Adrenal gland (tissue), 12 donors: ENCODE results near the gene ZNF277. TPM values are rescaled to one million over a fixed set of nuclear protein-coding genes. Genes with fewer than 3 reads are reported as not detected.

ENCODE experiments used
- DNase-seq, 7 donors: peaks; one replicate each; pipeline ENCODE4 v3.0.0-alpha.2; 2019 to 2020
- H3K27ac ChIP-seq, 5 donors: fragments of 200-600 bp; sonication (generic) in 4 of 5; 1 replicate in 3 of 5; 2 replicates in 2 of 5; pipeline versions ENCODE4 v1.5.1 to v1.8.0; 2016 to 2020; ENCODE audit warnings: mild to moderate bottlenecking in 1 of 5
- H3K27me3 ChIP-seq: fragments of 200-600 bp; 2 replicates; pipeline ENCODE4 v1.8.0; 2021
- H3K36me3 ChIP-seq, 2 donors: fragments of 200-600 bp; replicated peaks in 1 of 2; 1 replicate in 1 of 2; 2 replicates in 1 of 2; pipeline versions ENCODE4 v1.5.1 to v1.8.0; 2018 to 2022
- H3K4me1 ChIP-seq, 2 donors: fragments of 200-600 bp; replicated peaks in 1 of 2; 1 replicate in 1 of 2; 2 replicates in 1 of 2; pipeline versions ENCODE4 v1.5.1 to v1.8.0; 2018 to 2021
- H3K4me3 ChIP-seq, 4 donors: fragments of 200-600 bp; sonication (generic) in 3 of 4; one replicate each; pipeline ENCODE4 v1.5.1; 2016 to 2018
- H3K9me3 ChIP-seq, 3 donors: fragments of 200-600 bp; sonication (generic) in 1 of 3; replicated peaks in 1 of 3; 1 replicate in 2 of 3; 2 replicates in 1 of 3; pipeline versions ENCODE4 v1.5.1 to v1.8.0; 2016 to 2021
- CTCF ChIP-seq, 6 experiments: fragments of 450-650 bp in 4 of 6; fragments of 200-600 bp in 2 of 6; sonication (generic) in 1 of 6; IDR thresholded peaks; 1 replicate in 5 of 6; 2 replicates in 1 of 6; pipeline versions ENCODE4 v1.5.1 to v1.8.0; 2016 to 2021; ENCODE audit warnings: antibody characterized with exemption in 6 of 6, mild to moderate bottlenecking in 2 of 6, moderate library complexity in 1 of 6
- POLR2A ChIP-seq, 2 donors: fragments of 450-650 bp; IDR thresholded peaks; one replicate each; pipeline ENCODE4 v1.6.1; 2017; ENCODE audit warnings: antibody characterized with exemption in 2 of 2, mild to moderate bottlenecking in 2 of 2, moderate library complexity in 1 of 2
- WGBS, 4 donors: extraction: QIAGEN DNeasy Blood & Tissue Kit in 2 of 4; methylation state at CpG; one replicate each; pipeline versions ENCODE4 v1.1.5 to v1.1.7; 2013 to 2017; 5-methylcytosine and 5-hydroxymethylcytosine counted together
- intact Hi-C, 2 donors: fragments of 100-400 bp; cut with DNase I; formaldehyde crosslinking; loops; one replicate each; pipeline versions ENCODE4 v1.14.1 to v1.15.0; 2022 to 2023
- polyA plus RNA-seq, 3 donors: library from polyadenylated mRNA; stranded (reverse); fragments of 200-250 nt in 2 of 3; fragments of 350-450 nt in 1 of 3; fragmentation: Illumina TruSeq in 1 of 3; extraction: RNeasy Lipid Tissue Mini Kit (QIAGEN cat#74804) in 1 of 3; gene quantifications; one replicate each; pipeline ENCODE4 v1.2.3, GENCODE V29; 2013 to 2014
- total RNA-seq, 9 donors: library from RNA; depleted of rRNA in 4 of 9; stranded (reverse); fragments of >200 nt in 4 of 9; fragments of 120-200 nt in 1 of 9; fragmentation: NEBNext Ultra II Directional in 1 of 9; extraction: Animal tissue kit (Norgen Biotek cat#: 25700) in 1 of 9; gene quantifications; one replicate each; pipeline versions ENCODE4 v1.1.0 to v1.2.4, GENCODE V29; 2013 to 2023
- donor health status: healthy with polysubstance abuse.
- donor health status: Bipolar disorder and iron deficiency.
- donor health status: DM: yes; HTN: yes; CAD: no.
- donor health status: DM: no; HTN: no; CAD: no.
- donor health status: DM: no; HTN: no; CAD: no.
- donor health status: DM: yes; HTN: yes; CAD: no.

Gene ZNF277
- total and polyA plus RNA-seq, 12 donors, result 12.6 to 30.6 (median 19.7) TPM

GRCh38 chr7:112334366-112334765 is 127.9 kb downstream of the ZNF277 start:
- Histone ChIP-seq H3K36me3 (no peaks in the 10 kb centered on the region), H3K9me3 (no peaks in the 10 kb centered on the region), H3K4me3 (no peak overlapping the region), H3K27ac (no peak overlapping the region), H3K27me3 (no peaks in the 10 kb centered on the region), H3K4me1 (no peaks in the 10 kb centered on the region)
- DNase-seq, result no peak
- intact Hi-C loops, result no loop called here
- no peak for TF ChIP-seq POLR2A (IDR thresholded peaks at IDR 0.05)
- WGBS, 4 donors, result 24 to 44% (median 41%) methylated on average over 1 of the region's 1 CpG

- no peaks in the 10 kb centered on the region for H3K4me1 ChIP-seq
- no peak for TF ChIP-seq POLR2A (IDR thresholded peaks at IDR 0.05)
- no peak for TF ChIP-seq CTCF (IDR thresholded peaks at IDR 0.05)
- WGBS, 4 donors, result 88 to 98% (median 92%) methylated on average over 2 of the region's 2 CpGs
- H3K27me3 ChIP-seq, result no peaks in the 10 kb centered on the region
- H3K4me3 ChIP-seq, result no peak overlapping the region
- DNase-seq, result no peak
- H3K9me3 ChIP-seq, result no peaks in the 10 kb centered on the region
- intact Hi-C loops, result no loop called here
- H3K36me3 ChIP-seq, result no peaks in the 10 kb centered on the region
- no peak overlapping the region for H3K27ac ChIP-seq
Measured at GRCh38 chr7:112336261-112336660, 129.8 kb downstream of the ZNF277 start.

GRCh38 chr7:112336936-112337576 is 130.6 kb downstream of the ZNF277 start:
- 80 to 84% (median 83%) methylated on average over 8 of the region's 8 CpGs for WGBS, 4 donors
- no peaks in the 10 kb centered on the region for H3K36me3 ChIP-seq

GRCh38 chr7:112337892-112338291 is 131.4 kb downstream of the ZNF277 start:
- Histone ChIP-seq H3K9me3 (no peaks in the 10 kb centered on the region), H3K36me3 (no peaks in the 10 kb centered on the region), H3K4me1 (no peaks in the 10 kb centered on the region), H3K27ac (no peak overlapping the region), H3K27me3 (no peaks in the 10 kb centered on the region), H3K4me3 (no peak overlapping the region)
- intact Hi-C loops, result no loop called here
- no peak for DNase-seq
- 94 to 100% (median 98%) methylated on average over 2 of the region's 2 CpGs for WGBS, 4 donors
- TF ChIP-seq POLR2A (IDR thresholded peaks at IDR 0.05), result no peak
- TF ChIP-seq CTCF (IDR thresholded peaks at IDR 0.05), result no peak

More at GRCh38 chr7:112336936-112337576, 130.6 kb downstream of the ZNF277 start:
- no peaks in the 10 kb centered on the region for H3K27me3 ChIP-seq
- no peak for DNase-seq
- H3K9me3 ChIP-seq, result no peaks in the 10 kb centered on the region
- no peak overlapping the region for H3K4me3 ChIP-seq
- no peak overlapping the region for H3K27ac ChIP-seq
- no peaks in the 10 kb centered on the region for H3K4me1 ChIP-seq
- TF ChIP-seq POLR2A (IDR thresholded peaks at IDR 0.05) (no peak), CTCF (IDR thresholded peaks at IDR 0.05) (no peak)
- intact Hi-C loops, result no loop called here

- H3K36me3 ChIP-seq, result no peaks in the 10 kb centered on the region
- DNase-seq, result no peak
- H3K27ac ChIP-seq, result no peak overlapping the region
- no peaks in the 10 kb centered on the region for H3K4me1 ChIP-seq
- no peaks in the 10 kb centered on the region for H3K27me3 ChIP-seq
- H3K4me3 ChIP-seq, result no peak overlapping the region
- H3K9me3 ChIP-seq, result no peaks in the 10 kb centered on the region
- intact Hi-C loops, result no loop called here
- 87 to 91% (median 90%) methylated on average over 4 of the region's 4 CpGs for WGBS, 4 donors
- TF ChIP-seq CTCF (IDR thresholded peaks at IDR 0.05) (no peak), POLR2A (IDR thresholded peaks at IDR 0.05) (no peak)
Measured at GRCh38 chr7:112338786-112339185, 132.3 kb downstream of the ZNF277 start.
